Stimulated activated CD4-positive, alpha-beta T cell treated with anti-CD3 and anti-CD28 coated beads, TNF-alpha, amount 100 ng/mL, for 24 hours (primary cell): ENCODE results near the gene EPS8.

ENCODE experiments used
- DNase-seq, 3 experiments: peaks; one replicate each; pipeline ENCODE4 v3.0.0-alpha.2; 2020; ENCODE audit warnings: low read depth in 3 of 3

The EPS8 gene

DNA sequence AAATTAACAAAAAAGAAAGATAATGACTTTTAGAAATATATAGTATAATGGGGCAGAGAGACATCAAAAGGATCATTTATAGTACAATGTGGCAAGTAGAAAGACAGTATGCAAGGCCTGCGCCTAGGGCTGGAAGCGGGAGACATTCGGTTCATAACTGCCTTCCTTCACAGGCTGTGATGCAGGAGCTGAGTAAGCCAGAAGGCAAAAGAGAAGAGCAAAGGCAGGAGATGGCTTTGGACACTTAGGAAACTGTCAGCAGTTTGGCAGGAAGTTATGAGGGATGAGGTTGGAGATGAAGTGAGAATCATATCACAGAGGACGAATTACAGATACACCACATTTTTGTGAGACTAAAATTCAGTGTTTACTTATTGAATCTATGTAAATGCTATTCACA is 97.8 kb downstream of the EPS8 start:
- DNase-seq = no peak

GRCh38 chr12:15690320-15690719 is 98.9 kb downstream of the EPS8 start:
- DNase-seq = no peak

DNA sequence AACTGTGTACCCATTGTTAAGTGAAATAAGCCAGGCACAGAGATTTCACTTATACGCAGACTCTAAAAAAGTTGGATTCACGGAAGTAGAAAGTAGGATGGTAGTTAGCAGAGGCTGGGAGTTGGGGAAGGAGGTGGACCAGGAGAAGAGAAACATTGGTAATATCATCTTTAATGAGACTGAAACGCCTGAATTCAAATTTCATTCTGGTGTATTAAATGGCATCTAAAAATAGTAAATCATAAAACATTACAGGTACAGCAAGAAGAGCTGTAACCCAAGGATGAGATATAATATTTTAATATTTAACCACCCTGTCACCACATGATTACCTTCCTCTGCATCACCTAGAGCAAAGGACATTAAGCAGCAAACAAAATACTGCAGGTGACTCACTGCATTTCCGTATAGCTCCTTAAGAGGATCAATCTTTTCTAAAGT is 99.4 kb downstream of the EPS8 start:
- no peak for DNase-seq

- DNase-seq = no peak
Measured at GRCh38 chr12:15688838-15689625, 100.2 kb downstream of the EPS8 start.

GRCh38 chr12:15688202-15688736 is 100.9 kb downstream of the EPS8 start:
- DNase-seq = no peak

DNA sequence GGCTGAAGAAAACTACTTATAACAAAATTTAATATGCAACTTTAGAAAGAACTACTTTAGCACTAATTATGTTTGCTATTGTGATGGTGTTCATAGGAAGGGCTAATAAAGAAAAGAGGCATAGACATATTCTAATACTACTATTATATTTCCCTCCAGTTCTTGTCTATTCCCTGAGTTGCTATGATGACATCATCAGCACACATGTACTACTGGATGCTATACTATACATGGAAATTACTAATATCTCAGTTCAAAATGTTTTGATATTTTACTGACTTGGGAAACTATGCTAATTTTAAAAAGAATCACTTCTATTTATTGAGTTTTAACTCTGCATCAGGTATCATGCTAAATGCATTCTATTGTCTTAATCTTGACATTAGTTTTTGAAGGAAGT is 101.6 kb downstream of the EPS8 start:
- DNase-seq = no peak

DNA sequence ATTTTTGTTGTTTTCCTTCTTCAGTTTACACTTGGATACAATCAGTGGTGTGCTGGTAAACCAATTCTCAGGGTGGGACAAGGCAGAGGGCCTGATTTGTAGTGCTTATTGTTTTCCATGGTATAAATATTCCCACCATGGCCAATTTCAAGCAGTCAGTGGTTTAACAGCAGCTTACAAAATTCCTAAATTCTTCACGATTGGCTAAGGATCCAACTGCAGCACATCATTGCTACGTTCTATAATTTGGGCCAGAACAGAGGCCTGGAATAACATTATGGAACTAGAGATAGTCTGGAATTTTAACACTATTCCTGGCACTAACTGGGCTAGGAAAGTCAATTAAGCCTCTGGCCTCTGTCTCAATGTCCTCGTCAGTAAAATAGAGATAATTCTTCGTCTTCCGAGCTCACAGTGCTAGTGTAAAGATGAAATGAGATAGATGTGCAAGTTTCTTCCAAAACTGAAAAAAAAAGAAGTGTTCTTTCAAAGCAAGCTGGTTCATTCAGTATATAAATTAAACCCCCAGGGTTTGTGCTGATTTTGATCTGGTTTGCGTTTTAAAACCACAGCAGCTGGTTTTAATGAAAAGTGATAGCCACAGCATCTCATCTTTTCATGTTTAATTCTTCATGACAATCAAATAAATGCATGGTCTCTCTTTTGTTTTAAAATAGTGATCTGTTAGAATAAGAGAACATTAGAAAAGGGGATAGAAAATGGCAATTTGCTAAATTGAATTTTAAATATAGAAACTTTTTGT is 104.1 kb downstream of the EPS8 start:
- no peak for DNase-seq

DNA sequence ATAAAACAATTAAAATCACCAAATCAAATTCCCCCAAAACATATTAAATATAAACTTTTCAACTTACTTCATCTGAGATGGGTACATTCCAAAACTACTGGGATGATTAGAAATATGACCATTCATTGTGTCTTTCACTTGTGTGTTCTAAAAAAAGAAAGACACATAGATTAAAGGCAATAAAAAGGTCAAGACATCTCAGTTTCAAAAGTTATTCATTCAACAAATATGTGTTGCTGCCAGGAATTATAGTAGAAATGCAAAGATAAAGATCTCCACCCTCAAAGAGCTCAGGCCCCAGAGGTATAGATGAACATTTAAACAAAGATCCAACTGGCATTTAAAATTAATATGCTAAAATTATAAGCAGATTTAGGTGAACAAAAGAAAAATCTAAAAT is 106.4 kb downstream of the EPS8 start:
- DNase-seq = no peak

DNA sequence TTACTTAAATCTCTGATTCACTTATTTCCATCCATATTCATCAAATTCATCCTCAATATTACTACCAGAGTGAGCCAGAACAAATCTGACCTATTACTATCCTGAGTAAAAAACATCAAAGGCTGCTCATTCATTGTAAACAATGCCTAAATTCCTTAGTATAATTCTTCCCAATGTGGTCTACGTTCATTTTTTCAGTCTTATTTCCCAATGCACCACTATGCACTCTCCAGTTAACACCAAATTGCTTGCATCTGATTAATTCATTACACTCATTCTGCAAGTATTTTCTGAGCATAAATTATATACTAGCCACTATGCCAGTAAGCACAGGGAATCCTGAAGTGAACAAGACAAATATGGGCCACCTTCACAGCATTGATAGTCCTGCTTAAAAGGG is 110.0 kb downstream of the EPS8 start:
- DNase-seq = no peak

DNA sequence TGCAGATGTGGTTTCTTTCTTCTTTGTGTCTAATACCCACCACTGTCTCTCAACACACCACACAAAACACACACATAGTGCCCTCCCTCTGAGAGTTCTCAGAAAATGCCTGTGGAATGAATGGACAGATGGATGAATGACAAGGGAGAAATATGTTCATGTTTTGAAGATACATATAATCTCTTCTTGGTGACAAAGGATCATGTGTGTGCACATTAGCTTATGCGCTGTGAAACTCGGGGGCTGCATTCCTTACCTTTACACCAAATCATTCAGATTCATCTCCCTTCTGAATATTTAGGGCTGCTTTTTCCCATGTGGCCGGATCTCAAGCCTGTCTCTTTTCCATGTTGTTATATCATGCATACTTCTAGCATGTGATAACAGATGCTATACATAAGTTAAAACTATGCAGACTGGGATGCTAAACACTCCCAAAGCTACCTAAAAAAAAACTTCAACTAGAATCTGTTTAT is 111.4 kb downstream of the EPS8 start:
- DNase-seq = no peak

- no peak for DNase-seq
Measured at GRCh38 chr12:15677228-15677627, 112.0 kb downstream of the EPS8 start.

- no peak for DNase-seq
Measured at GRCh38 chr12:15672671-15673270, 116.4 kb downstream of the EPS8 start.

GRCh38 chr12:15670756-15671155 is 118.4 kb downstream of the EPS8 start:
- DNase-seq = no peak

DNA sequence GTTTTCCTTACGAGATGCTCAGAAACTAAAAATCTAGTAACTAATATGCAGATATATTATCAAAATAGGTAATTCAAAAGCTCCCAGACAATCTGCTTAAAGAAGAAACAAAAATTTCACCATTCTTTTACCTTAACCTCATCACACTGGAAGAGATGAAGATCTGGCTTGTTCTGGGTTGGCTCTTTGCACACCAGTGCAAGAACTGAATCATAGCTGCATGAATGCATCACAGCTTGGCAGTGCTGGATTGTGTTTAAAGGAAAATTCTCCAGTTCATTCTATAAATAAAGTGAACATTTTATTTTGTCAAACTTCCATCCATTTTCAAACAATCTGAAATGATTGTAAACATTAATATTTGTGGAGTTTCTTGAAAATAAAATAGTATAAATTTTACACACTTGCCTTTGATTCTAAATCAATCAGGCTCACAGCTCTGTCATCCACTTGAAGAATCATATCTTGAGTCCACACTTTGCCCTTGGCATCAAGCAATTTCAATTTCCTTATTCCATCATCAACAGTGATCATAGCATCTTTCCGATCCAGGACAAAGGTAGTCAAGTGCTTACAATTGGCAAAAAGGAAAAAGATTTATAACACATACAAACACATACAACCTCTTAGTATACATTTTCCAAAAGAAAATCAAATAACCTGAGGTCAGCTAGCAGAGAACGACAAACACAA is 119.8 kb downstream of the EPS8 start:
- DNase-seq = no peak

DNA sequence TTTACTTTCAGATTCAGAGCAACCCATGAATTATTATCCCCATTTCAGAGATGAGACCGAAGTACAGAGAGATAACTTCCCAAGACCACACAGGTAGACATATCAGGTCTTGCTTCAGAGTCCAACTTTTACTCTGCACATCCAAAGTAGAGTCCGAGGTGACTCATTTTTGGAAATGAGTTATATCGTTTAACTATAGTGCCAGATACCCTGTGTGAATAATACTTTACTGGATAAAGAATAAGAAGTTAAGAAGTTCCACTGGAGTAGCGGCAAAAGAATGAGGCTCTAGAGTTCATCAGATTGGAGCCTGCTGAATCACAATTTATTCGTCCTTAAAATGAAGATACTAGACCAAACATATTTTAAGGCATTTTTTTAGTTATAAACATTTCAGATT is 124.7 kb downstream of the EPS8 start:
- no peak for DNase-seq

DNA sequence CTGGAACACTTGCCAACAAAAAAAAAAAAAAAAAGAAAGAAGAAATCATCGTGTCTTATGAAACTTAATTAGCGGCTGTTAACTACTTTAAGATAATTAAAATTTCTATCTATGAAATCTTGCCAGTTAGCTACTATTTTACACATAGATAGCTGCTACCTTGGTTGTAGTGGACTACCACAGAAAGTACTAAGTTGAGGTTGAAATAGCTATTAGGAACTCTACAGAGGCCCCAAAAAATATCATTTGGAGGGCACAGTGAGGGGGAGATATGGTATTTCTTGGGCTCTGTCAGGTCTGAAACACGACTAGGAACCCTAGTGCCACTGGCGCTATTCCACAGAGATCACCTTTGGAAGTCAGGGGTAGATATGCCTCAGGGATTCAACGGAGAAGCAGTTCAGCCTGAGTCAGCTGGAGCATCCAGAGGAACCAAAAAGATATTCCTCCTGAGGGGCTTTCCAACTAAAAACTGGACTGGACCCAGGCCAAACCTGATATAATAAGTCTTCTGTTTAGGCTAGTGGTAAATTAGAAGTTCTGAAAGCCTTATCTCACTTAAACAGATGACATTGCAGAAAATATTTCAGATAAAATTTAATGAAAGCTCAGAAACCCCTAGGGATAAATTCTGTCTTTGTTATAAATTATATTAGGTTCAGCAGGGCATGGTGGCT is 126.1 kb downstream of the EPS8 start:
- DNase-seq = no peak

DNA sequence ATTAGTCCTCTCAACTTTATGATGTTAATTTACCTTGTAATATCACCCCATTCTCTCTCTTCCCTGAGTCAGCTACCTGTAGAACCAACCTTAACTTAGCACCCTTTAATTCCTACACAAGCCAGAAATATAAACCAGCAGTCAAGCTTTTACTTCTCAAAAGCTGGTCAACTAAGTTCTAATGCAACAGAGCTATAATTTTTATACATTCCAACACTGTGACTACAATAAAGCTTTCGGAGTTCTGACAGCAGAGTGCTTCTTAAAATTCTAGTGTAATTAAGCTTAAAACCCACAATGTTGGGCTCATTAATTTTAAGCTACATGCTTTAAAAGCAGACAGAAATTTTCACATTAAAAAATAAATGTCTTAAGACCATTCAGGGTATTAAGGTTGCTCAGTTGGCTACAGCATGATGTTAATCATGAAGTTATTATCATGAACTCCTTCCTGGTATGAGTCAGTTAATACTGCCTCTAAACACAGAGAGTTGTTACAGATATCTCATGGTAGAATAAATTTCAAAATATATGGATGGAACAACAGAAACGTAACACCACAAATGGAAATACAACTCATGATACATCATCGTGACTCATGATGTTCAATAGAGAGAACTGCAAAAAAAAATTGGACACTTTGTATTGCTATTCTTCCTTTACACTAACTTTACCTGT is 126.7 kb downstream of the EPS8 start:
- DNase-seq = no peak

DNA sequence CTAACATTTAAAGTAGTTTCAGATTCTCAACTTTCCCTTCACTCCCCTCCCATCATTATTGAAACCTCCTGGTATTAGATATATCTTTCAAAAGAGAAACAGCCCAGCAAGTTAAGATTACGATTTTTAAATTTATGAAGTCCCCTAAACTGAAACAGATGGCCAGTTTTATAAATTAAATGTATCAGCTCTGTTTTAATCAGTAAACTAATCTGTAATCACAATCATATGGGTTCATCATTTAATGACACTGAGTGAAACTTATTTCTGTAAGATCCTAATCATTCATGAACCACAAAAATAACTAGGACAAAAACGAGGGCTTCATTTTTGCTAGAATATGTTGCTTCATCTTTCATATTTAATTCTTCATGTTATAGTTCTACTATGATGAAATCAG is 137.8 kb downstream of the EPS8 start:
- no peak for DNase-seq

GRCh38 chr12:15650399-15651128 is 138.6 kb downstream of the EPS8 start:
- DNase-seq = no peak

DNA sequence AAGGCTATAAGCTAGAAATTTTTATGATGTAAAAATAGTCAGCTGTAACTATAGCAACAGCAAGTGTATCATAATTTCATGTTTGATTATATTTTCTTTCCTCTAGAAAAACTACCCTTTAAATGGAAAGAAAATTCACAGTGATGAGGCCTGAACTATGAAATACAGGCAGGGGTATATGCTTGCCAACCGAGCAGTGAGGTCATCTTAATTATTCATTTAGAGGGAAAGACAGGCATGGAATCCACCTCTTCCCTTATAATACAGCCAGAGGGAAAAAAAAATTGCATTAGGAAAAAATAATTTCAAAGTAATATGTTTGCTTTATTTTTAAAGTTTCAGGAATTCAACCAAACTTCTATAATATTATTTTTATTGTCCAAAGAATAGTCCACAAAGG is 139.8 kb downstream of the EPS8 start:
- DNase-seq = no peak
